ENCODE measurements around the gene PARP1. TPM values are rescaled to one million over a fixed set of nuclear protein-coding genes. Genes with fewer than 3 reads are reported as not detected.
"Not testable (repeated sequence)": the region's sequence is repeated elsewhere in the genome, so short reads cannot be mapped to it uniquely, and the experiment has no call there.

PARP1 gene
- total RNA-seq, 4 donors from 2014 or later, result 62.3 to 76.9 (median 63.4) TPM

GRCh38 chr1:226440512-226440911 is 32.6 kb upstream of the PARP1 start:
- TF ChIP-seq CTCF (IDR thresholded peaks at IDR 0.05), result no peak
- no peak for ATAC-seq (ENCODE audit: low FRiP score)
- no peak for DNase-seq (ENCODE audit: low spot score)

- no peak for ATAC-seq (ENCODE audit: low FRiP score)
- no peak for DNase-seq (ENCODE audit: low spot score)
- TF ChIP-seq CTCF (IDR thresholded peaks at IDR 0.05), result no peak
Measured at GRCh38 chr1:226438007-226438406, 30.1 kb upstream of the PARP1 start.

- DNase-seq (ENCODE audit: low spot score), result no peak
- ATAC-seq (ENCODE audit: low FRiP score), result peak; percentile 64
- no peak for TF ChIP-seq CTCF (IDR thresholded peaks at IDR 0.05)
Measured at GRCh38 chr1:226436855-226437491, 29.1 kb upstream of the PARP1 start.

- ATAC-seq (ENCODE audit: low FRiP score) (no peak), DNase-seq (ENCODE audit: low spot score) (no peak)
- no peak for TF ChIP-seq CTCF (IDR thresholded peaks at IDR 0.05)
Measured at GRCh38 chr1:226436472-226436854, 28.6 kb upstream of the PARP1 start.

GRCh38 chr1:226433341-226433720 is 25.4 kb upstream of the PARP1 start:
- ATAC-seq (ENCODE audit: low FRiP score) (no peak), DNase-seq (ENCODE audit: low spot score) (no peak)

GRCh38 chr1:226432586-226433340 is 24.9 kb upstream of the PARP1 start:
- TF ChIP-seq CTCF (IDR thresholded peaks at IDR 0.05), result no peak
- ATAC-seq (ENCODE audit: low FRiP score) (no peak), DNase-seq (ENCODE audit: low spot score) (no peak)

More at GRCh38 chr1:226433341-226433720, 25.4 kb upstream of the PARP1 start:
- TF ChIP-seq CTCF (IDR thresholded peaks at IDR 0.05), result no peak

- ATAC-seq (ENCODE audit: low FRiP score); DNase-seq (ENCODE audit: low spot score): not testable (repeated sequence)
Measured at GRCh38 chr1:226431898-226432297, 24.0 kb upstream of the PARP1 start.

Data from omental fat pad (tissue), 4 donors.